Neutrophil (primary cell): ENCODE data around the gene DMD.

ENCODE experiments used
- H3K27ac ChIP-seq: fragments of 200-600 bp; sonication (generic); 2 replicates; pipeline ENCODE4 v1.5.1; 2016; ENCODE audit warnings: mild to moderate bottlenecking, moderate library complexity
- H3K27me3 ChIP-seq: fragments of 200-600 bp; sonication (generic); 2 replicates; pipeline ENCODE4 v1.6.0; 2016; ENCODE audit warnings: mild to moderate bottlenecking
- H3K36me3 ChIP-seq: fragments of 200-600 bp; sonication (generic); 2 replicates; pipeline ENCODE4 v1.5.1; 2017
- H3K4me1 ChIP-seq, 2 experiments: fragments of 200-600 bp in 1 of 2; sonication (generic) in 1 of 2; 1 replicate in 1 of 2; 2 replicates in 1 of 2; pipeline versions ENCODE4 v1.5.1 to v1.6.1; 2013 to 2016; ENCODE audit warnings: low read depth in 1 of 2, low read length in 1 of 2, mild to moderate bottlenecking in 1 of 2, moderate library complexity in 1 of 2; ENCODE audit not compliant: control insufficient read depth in 1 of 2, insufficient read depth in 1 of 2
- H3K4me3 ChIP-seq, 2 experiments: fragments of 200-600 bp in 1 of 2; sonication (generic) in 1 of 2; 1 replicate in 1 of 2; 2 replicates in 1 of 2; pipeline ENCODE4 v1.5.1; 2013 to 2016; ENCODE audit warnings: low read depth in 1 of 2, low read length in 1 of 2, mild to moderate bottlenecking in 1 of 2, moderate library complexity in 1 of 2
- H3K9me3 ChIP-seq: fragments of 200-600 bp; sonication (generic); 2 replicates; pipeline ENCODE4 v1.5.1; 2016
- CTCF ChIP-seq: fragments of 200-600 bp; sonication (generic); IDR thresholded peaks from 2 replicates; pipeline ENCODE4 v1.5.1; 2016; ENCODE audit warnings: antibody characterized with exemption

The DMD gene

DNA sequence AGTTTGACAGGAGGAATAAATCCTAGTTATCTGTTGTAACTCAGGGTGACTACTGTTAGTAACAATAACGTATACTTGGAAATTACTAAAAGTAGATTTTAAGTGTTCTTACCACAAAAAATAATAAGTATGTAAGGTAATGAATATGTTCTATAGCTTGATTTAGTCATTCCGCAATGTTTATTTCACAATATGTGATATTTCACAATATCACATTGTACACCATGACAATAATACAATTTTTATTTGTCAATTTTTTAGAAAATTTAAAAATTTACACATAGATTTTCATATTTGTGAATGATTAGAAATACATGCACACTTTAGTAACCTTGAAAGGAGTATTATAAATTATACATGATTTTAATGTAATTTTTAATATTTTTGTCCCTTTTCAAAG, 1326.8 kb downstream of the DMD start:
- Histone ChIP-seq H3K4me3 (no peak overlapping the region), H3K27ac (no peak overlapping the region), H3K9me3 (no peaks in the 10 kb centered on the region), H3K4me1 (no peaks in the 10 kb centered on the region), H3K27me3 (no peaks in the 10 kb centered on the region), H3K36me3 (no peaks in the 10 kb centered on the region)
- no peak for TF ChIP-seq CTCF

GRCh38 chrX:31872007-31872406, 1339.3 kb downstream of the DMD start:
- Histone ChIP-seq H3K27me3 (no peaks in the 10 kb centered on the region), H3K36me3 (no peaks in the 10 kb centered on the region), H3K4me1 (no peaks in the 10 kb centered on the region), H3K4me3 (no peak overlapping the region), H3K9me3 (no peaks in the 10 kb centered on the region), H3K27ac (no peak overlapping the region)
- TF ChIP-seq CTCF, result no peak

GRCh38 chrX:31870267-31870666, 1341.1 kb downstream of the DMD start:
- Histone ChIP-seq H3K4me3 (no peak overlapping the region), H3K27me3 (no peaks in the 10 kb centered on the region), H3K4me1 (no peaks in the 10 kb centered on the region), H3K9me3 (no peaks in the 10 kb centered on the region), H3K27ac (no peak overlapping the region), H3K36me3 (no peaks in the 10 kb centered on the region)
- TF ChIP-seq CTCF, result no peak

DNA sequence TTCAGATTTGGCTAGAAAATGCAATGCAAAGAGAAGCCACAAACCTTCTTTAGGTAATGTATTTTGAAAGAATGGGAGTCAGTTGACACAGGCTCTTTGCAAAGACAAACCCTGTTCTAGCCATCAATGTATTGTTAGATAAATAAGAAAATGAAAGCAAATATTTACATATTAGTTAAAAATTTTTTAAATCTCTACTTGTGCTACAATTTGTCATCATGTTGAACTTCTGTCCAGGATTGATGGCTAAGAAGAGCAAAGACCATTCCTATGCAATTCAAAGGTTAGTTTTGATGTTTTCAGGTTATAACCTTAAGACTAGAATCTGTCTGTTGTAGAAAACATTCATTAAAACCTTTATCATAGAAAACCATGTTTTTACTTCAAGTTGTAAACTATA, 1350.7 kb downstream of the DMD start:
- Histone ChIP-seq H3K4me3 (no peak overlapping the region), H3K36me3 (no peaks in the 10 kb centered on the region), H3K27ac (no peak overlapping the region), H3K4me1 (no peaks in the 10 kb centered on the region), H3K9me3 (no peaks in the 10 kb centered on the region), H3K27me3 (no peaks in the 10 kb centered on the region)
- TF ChIP-seq CTCF, result no peak

DNA sequence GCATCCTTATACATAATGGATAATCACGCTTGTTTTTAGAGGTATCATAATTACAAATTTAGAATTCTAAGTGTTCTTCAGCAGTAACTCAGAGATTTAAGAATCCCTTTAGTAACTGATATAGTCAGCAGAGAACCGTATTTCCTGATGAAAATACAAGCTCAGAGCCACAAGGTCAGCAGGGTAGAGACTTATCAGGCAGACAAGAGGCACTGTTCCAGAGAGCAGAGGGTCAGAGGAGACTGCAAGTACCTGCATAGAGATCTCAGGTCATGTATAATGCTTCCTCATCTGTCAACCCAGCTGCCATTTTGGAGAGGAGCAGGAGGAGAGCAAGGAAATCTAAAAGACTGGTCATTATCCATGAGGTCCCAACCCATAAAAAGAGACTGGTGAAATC, 1352.4 kb downstream of the DMD start:
- Histone ChIP-seq H3K4me3 (no peak overlapping the region), H3K27me3 (no peaks in the 10 kb centered on the region), H3K36me3 (no peaks in the 10 kb centered on the region), H3K4me1 (no peaks in the 10 kb centered on the region), H3K9me3 (no peaks in the 10 kb centered on the region), H3K27ac (no peak overlapping the region)
- TF ChIP-seq CTCF, result no peak

- no peaks in the 10 kb centered on the region for H3K9me3 ChIP-seq
- H3K4me3 ChIP-seq, result no peak overlapping the region
- H3K27me3 ChIP-seq, result no peaks in the 10 kb centered on the region
- TF ChIP-seq CTCF, result no peak
- no peak overlapping the region for H3K27ac ChIP-seq
- H3K4me1 ChIP-seq, result no peaks in the 10 kb centered on the region
- no peaks in the 10 kb centered on the region for H3K36me3 ChIP-seq
Measured at GRCh38 chrX:31854716-31855115, 1356.6 kb downstream of the DMD start.
